ENCODE results near the gene NME9.

NME9 gene

DNA sequence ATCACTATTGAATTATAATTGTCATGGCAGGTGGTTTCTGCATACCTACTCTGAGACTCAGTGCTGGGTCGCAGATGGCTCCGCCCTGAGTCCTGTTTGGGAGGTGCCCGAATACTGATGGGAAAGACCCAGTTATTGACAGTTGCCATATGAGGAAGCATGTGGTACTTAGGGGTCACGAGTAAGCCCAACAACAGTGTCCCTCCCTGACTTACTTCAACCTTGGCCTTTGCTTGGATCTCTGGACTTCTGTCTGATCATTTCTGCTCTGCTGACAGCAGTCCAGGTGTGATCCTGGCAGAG is 35.6 kb upstream of the NME9 start:
- H3K4ac ChIP-seq (ENCODE audit: low read length) = no peak overlapping the region
- no peak overlapping the region for H3K4me2 ChIP-seq (ENCODE audit: insufficient read depth, low read length, poor library complexity, severe bottlenecking)
- WGBS, 2 donors (ENCODE audit: extremely low coverage in 2 of 2, insufficient read length in 2 of 2, insufficient replicate concordance in 1 of 2) = no CpG with 5 or more reads among the region's 4 CpGs
- no peak overlapping the region for H3K18ac ChIP-seq (ENCODE audit: low read length)
- no peak overlapping the region for H3K23ac ChIP-seq (ENCODE audit: low read depth, low read length, poor library complexity)
- no peak overlapping the region for H2BK12ac ChIP-seq (ENCODE audit: low read length)
- H3K9ac ChIP-seq (ENCODE audit: low read depth, low read length, poor library complexity) = no peak overlapping the region
- peaks cover 3% of the 10 kb centered on the region for H3K79me1 ChIP-seq (ENCODE audit: low read depth, low read length)
- no peak overlapping the region for H3K4me3 ChIP-seq (ENCODE audit: low read length in 2 of 2)
- H2BK120ac ChIP-seq (ENCODE audit: low read depth, low read length) = no peak overlapping the region
- no peak overlapping the region for H2AFZ ChIP-seq (ENCODE audit: low read length)
- no peak overlapping the region for H3K14ac ChIP-seq (ENCODE audit: low read length)
- H3K27ac ChIP-seq (replicated peaks; ENCODE audit: low read length) = no peak overlapping the region
- H3K4me1 ChIP-seq (ENCODE audit: control insufficient read depth in 2 of 2, insufficient read depth in 1 of 2, low read depth in 1 of 2, low read length in 2 of 2) = peaks cover 0 to 9% of the 10 kb centered on the region in 2 donors
- no peak overlapping the region for H2AK5ac ChIP-seq (ENCODE audit: low read depth, low read length)
- no peak overlapping the region for H4K91ac ChIP-seq (ENCODE audit: low read depth, low read length, poor library complexity)
- H3K27me3 ChIP-seq (ENCODE audit: control insufficient read depth in 3 of 3, insufficient read depth in 3 of 3, low read depth in 1 of 3, low read length in 3 of 3) = no peaks in the 10 kb centered on the region
- no peaks in the 10 kb centered on the region for H3K9me3 ChIP-seq (replicated peaks in 1 of 2; ENCODE audit: control insufficient read depth in 2 of 2, insufficient read depth in 1 of 2, low read depth in 1 of 2, low read length in 2 of 2)
- H2BK5ac ChIP-seq (ENCODE audit: low read length) = no peak overlapping the region
- no peak overlapping the region for H2BK15ac ChIP-seq (ENCODE audit: low read length)
- no peak for DNase-seq (ENCODE audit: low spot score)
- H3K36me3 ChIP-seq (replicated peaks in 1 of 2; ENCODE audit: control insufficient read depth in 2 of 2, insufficient read depth in 2 of 2, low read length in 2 of 2) = no peaks in the 10 kb centered on the region
- H4K8ac ChIP-seq (ENCODE audit: low read depth, low read length) = no peak overlapping the region

GRCh38 chr3:138364356-138365252 is 35.0 kb upstream of the NME9 start:
- Histone ChIP-seq H3K18ac (ENCODE audit: low read length) (peak overlapping the region; percentile 15), H3K4me3 (ENCODE audit: low read length in 2 of 2) (no peak overlapping the region), H2AK5ac (ENCODE audit: low read depth, low read length) (no peak overlapping the region), H3K27me3 (ENCODE audit: control insufficient read depth in 3 of 3, insufficient read depth in 3 of 3, low read depth in 1 of 3, low read length in 3 of 3) (no peaks in the 10 kb centered on the region), H3K4ac (ENCODE audit: low read length) (no peak overlapping the region), H3K9me3 (replicated peaks in 1 of 2; ENCODE audit: control insufficient read depth in 2 of 2, insufficient read depth in 1 of 2, low read depth in 1 of 2, low read length in 2 of 2) (no peaks in the 10 kb centered on the region), H2BK12ac (ENCODE audit: low read length) (no peak overlapping the region), H3K27ac (replicated peaks; ENCODE audit: low read length) (no peak overlapping the region), H3K4me2 (ENCODE audit: insufficient read depth, low read length, poor library complexity, severe bottlenecking) (no peak overlapping the region), H3K4me1 (ENCODE audit: control insufficient read depth in 2 of 2, insufficient read depth in 1 of 2, low read depth in 1 of 2, low read length in 2 of 2) (peaks cover 0 to 9% of the 10 kb centered on the region in 2 donors), H2BK5ac (ENCODE audit: low read length) (no peak overlapping the region), H3K79me1 (ENCODE audit: low read depth, low read length) (peaks cover 3% of the 10 kb centered on the region), H4K8ac (ENCODE audit: low read depth, low read length) (no peak overlapping the region), H3K14ac (ENCODE audit: low read length) (no peak overlapping the region), H2BK120ac (ENCODE audit: low read depth, low read length) (no peak overlapping the region), H3K9ac (ENCODE audit: low read depth, low read length, poor library complexity) (no peak overlapping the region), H2BK15ac (ENCODE audit: low read length) (no peak overlapping the region), H2AFZ (ENCODE audit: low read length) (no peak overlapping the region), H4K91ac (ENCODE audit: low read depth, low read length, poor library complexity) (peak overlapping the region; percentile 35), H3K36me3 (replicated peaks in 1 of 2; ENCODE audit: control insufficient read depth in 2 of 2, insufficient read depth in 2 of 2, low read length in 2 of 2) (no peaks in the 10 kb centered on the region), H3K23ac (ENCODE audit: low read depth, low read length, poor library complexity) (no peak overlapping the region)
- DNase-seq (ENCODE audit: low spot score) = no peak
- WGBS, 2 donors (ENCODE audit: extremely low coverage in 2 of 2, insufficient read length in 2 of 2, insufficient replicate concordance in 1 of 2) = no CpG with 5 or more reads among the region's 6 CpGs

DNA sequence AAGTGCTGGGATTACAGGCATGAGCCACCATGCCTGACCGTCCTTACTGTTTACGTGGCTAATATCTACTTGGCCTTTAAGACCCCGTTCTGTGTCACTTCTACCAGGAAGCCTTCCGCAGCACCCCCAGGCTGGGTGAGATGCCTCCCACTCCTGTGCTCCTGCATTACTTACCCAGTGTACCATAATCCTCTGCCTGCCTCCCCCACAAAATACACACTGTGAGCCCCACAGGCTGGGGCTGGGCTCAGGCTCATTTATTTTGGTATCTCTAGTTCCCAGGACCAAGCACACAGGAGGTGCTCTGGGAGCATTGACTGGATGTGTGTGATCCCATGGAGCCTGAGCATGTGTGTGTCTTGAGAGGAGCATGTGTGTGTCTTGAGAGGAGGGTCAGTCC is 33.7 kb upstream of the NME9 start:
- Histone ChIP-seq H3K9me3 (replicated peaks in 1 of 2; ENCODE audit: control insufficient read depth in 2 of 2, insufficient read depth in 1 of 2, low read depth in 1 of 2, low read length in 2 of 2) (no peaks in the 10 kb centered on the region), H3K18ac (ENCODE audit: low read length) (no peak overlapping the region), H2BK12ac (ENCODE audit: low read length) (no peak overlapping the region), H3K4me2 (ENCODE audit: insufficient read depth, low read length, poor library complexity, severe bottlenecking) (no peak overlapping the region), H2AFZ (ENCODE audit: low read length) (no peak overlapping the region), H4K8ac (ENCODE audit: low read depth, low read length) (no peak overlapping the region), H2BK15ac (ENCODE audit: low read length) (no peak overlapping the region), H2BK120ac (ENCODE audit: low read depth, low read length) (no peak overlapping the region), H3K36me3 (replicated peaks in 1 of 2; ENCODE audit: control insufficient read depth in 2 of 2, insufficient read depth in 2 of 2, low read length in 2 of 2) (no peaks in the 10 kb centered on the region), H2BK5ac (ENCODE audit: low read length) (no peak overlapping the region), H4K91ac (ENCODE audit: low read depth, low read length, poor library complexity) (no peak overlapping the region), H3K4me1 (ENCODE audit: control insufficient read depth in 2 of 2, insufficient read depth in 1 of 2, low read depth in 1 of 2, low read length in 2 of 2) (peaks cover 2 to 4% of the 10 kb centered on the region in 2 donors), H2AK5ac (ENCODE audit: low read depth, low read length) (no peak overlapping the region), H3K9ac (ENCODE audit: low read depth, low read length, poor library complexity) (no peak overlapping the region), H3K79me1 (ENCODE audit: low read depth, low read length) (peaks cover 3% of the 10 kb centered on the region), H3K14ac (ENCODE audit: low read length) (no peak overlapping the region), H3K4ac (ENCODE audit: low read length) (no peak overlapping the region), H3K4me3 (ENCODE audit: low read length in 2 of 2) (no peak overlapping the region), H3K27me3 (ENCODE audit: control insufficient read depth in 3 of 3, insufficient read depth in 3 of 3, low read depth in 1 of 3, low read length in 3 of 3) (no peaks in the 10 kb centered on the region), H3K27ac (replicated peaks; ENCODE audit: low read length) (no peak overlapping the region), H3K23ac (ENCODE audit: low read depth, low read length, poor library complexity) (no peak overlapping the region)
- no peak for DNase-seq (ENCODE audit: low spot score)
- WGBS, 2 donors (ENCODE audit: extremely low coverage in 2 of 2, insufficient read length in 2 of 2, insufficient replicate concordance in 1 of 2) = no CpG with 5 or more reads among the region's 4 CpGs

GRCh38 chr3:138362538-138362937 is 32.9 kb upstream of the NME9 start:
- no peaks in the 10 kb centered on the region for H3K36me3 ChIP-seq (replicated peaks in 1 of 2; ENCODE audit: control insufficient read depth in 2 of 2, insufficient read depth in 2 of 2, low read length in 2 of 2)
- H2BK12ac ChIP-seq (ENCODE audit: low read length) = no peak overlapping the region
- peaks cover 3% of the 10 kb centered on the region for H3K79me1 ChIP-seq (ENCODE audit: low read depth, low read length)
- no peak overlapping the region for H3K14ac ChIP-seq (ENCODE audit: low read length)
- H3K4ac ChIP-seq (ENCODE audit: low read length) = no peak overlapping the region
- H3K4me3 ChIP-seq (ENCODE audit: low read length in 2 of 2) = no peak overlapping the region
- DNase-seq (ENCODE audit: low spot score) = no peak
- no peak overlapping the region for H2BK15ac ChIP-seq (ENCODE audit: low read length)
- H2BK120ac ChIP-seq (ENCODE audit: low read depth, low read length) = no peak overlapping the region
- H3K9me3 ChIP-seq (replicated peaks in 1 of 2; ENCODE audit: control insufficient read depth in 2 of 2, insufficient read depth in 1 of 2, low read depth in 1 of 2, low read length in 2 of 2) = no peaks in the 10 kb centered on the region
- no CpG with 5 or more reads among the region's 7 CpGs for WGBS, 2 donors (ENCODE audit: extremely low coverage in 2 of 2, insufficient read length in 2 of 2, insufficient replicate concordance in 1 of 2)
- H4K8ac ChIP-seq (ENCODE audit: low read depth, low read length) = no peak overlapping the region
- H2AFZ ChIP-seq (ENCODE audit: low read length) = no peak overlapping the region
- no peak overlapping the region for H3K9ac ChIP-seq (ENCODE audit: low read depth, low read length, poor library complexity)
- H3K4me1 ChIP-seq (ENCODE audit: control insufficient read depth in 2 of 2, insufficient read depth in 1 of 2, low read depth in 1 of 2, low read length in 2 of 2) = peaks cover 0 to 4% of the 10 kb centered on the region in 2 donors
- H3K23ac ChIP-seq (ENCODE audit: low read depth, low read length, poor library complexity) = peak overlapping the region; percentile 66
- no peak overlapping the region for H3K27ac ChIP-seq (replicated peaks; ENCODE audit: low read length)
- H2BK5ac ChIP-seq (ENCODE audit: low read length) = no peak overlapping the region
- no peak overlapping the region for H3K18ac ChIP-seq (ENCODE audit: low read length)
- no peak overlapping the region for H3K4me2 ChIP-seq (ENCODE audit: insufficient read depth, low read length, poor library complexity, severe bottlenecking)
- H2AK5ac ChIP-seq (ENCODE audit: low read depth, low read length) = no peak overlapping the region
- no peaks in the 10 kb centered on the region for H3K27me3 ChIP-seq (ENCODE audit: control insufficient read depth in 3 of 3, insufficient read depth in 3 of 3, low read depth in 1 of 3, low read length in 3 of 3)
- H4K91ac ChIP-seq (ENCODE audit: low read depth, low read length, poor library complexity) = no peak overlapping the region

Measured in neuronal stem cell (in vitro differentiated cells).